Sigmoid colon (tissue), 7 donors: ENCODE data around the gene MERTK. TPM values are rescaled to one million over a fixed set of nuclear protein-coding genes. Genes with fewer than 3 reads are reported as not detected.

Source experiments
- DNase-seq: peaks from one replicate; pipeline ENCODE4 v3.0.0-alpha.2; 2019
- H3K27ac ChIP-seq, 4 donors: fragments of 200-600 bp; sonication (generic); one replicate each; pipeline ENCODE4 v1.5.1; 2016 to 2019; ENCODE audit warnings: mild to moderate bottlenecking in 1 of 4
- H3K27me3 ChIP-seq, 3 donors: fragments of 200-600 bp; sonication (generic); one replicate each; pipeline ENCODE4 v1.5.1; 2019; ENCODE audit warnings: mild to moderate bottlenecking in 1 of 3
- H3K36me3 ChIP-seq, 4 donors: fragments of 200-600 bp; sonication (generic); one replicate each; pipeline ENCODE4 v1.5.1; 2016 to 2019
- H3K4me1 ChIP-seq, 4 donors: fragments of 200-600 bp; sonication (generic); one replicate each; pipeline ENCODE4 v1.5.1; 2017 to 2019
- H3K4me3 ChIP-seq, 4 donors: fragments of 200-600 bp; sonication (generic); one replicate each; pipeline ENCODE4 v1.5.1; 2017 to 2019; ENCODE audit warnings: mild to moderate bottlenecking in 2 of 4, moderate library complexity in 1 of 4
- H3K9me3 ChIP-seq, 4 donors: fragments of 200-600 bp in 3 of 4; sonication (generic) in 3 of 4; one replicate each; pipeline versions ENCODE4 v1.5.1 to v1.6.1; 2013 to 2019
- CTCF ChIP-seq, 4 experiments: fragments of 450-650 bp in 3 of 4; fragments of 200-600 bp in 1 of 4; IDR thresholded peaks; one replicate each; pipeline ENCODE4 v1.5.1; 2016 to 2019; ENCODE audit warnings: antibody characterized with exemption in 4 of 4, mild to moderate bottlenecking in 3 of 4, moderate library complexity in 2 of 4
- EP300 ChIP-seq, 4 donors: sonication (generic); formaldehyde crosslinking; IDR thresholded peaks; one replicate each; pipeline ENCODE4 v1.6.1; 2017; ENCODE audit warnings: antibody characterized with exemption in 4 of 4
- POLR2A ChIP-seq, 2 donors: fragments of 450-650 bp; IDR thresholded peaks; one replicate each; pipeline ENCODE4 v1.6.1; 2016; ENCODE audit warnings: antibody characterized with exemption in 2 of 2, mild to moderate bottlenecking in 2 of 2, moderate library complexity in 2 of 2
- POLR2AphosphoS5 ChIP-seq, 4 donors: sonication (generic); formaldehyde crosslinking; IDR thresholded peaks; one replicate each; pipeline ENCODE4 v1.6.1; 2017; ENCODE audit warnings: antibody characterized with exemption in 4 of 4
- WGBS, 2 donors: extraction: QIAGEN DNeasy Blood & Tissue Kit; methylation state at CpG; one replicate each; pipeline ENCODE4 v1.1.7; 2013; 5-methylcytosine and 5-hydroxymethylcytosine counted together
- intact Hi-C: fragments of 100-400 bp; cut with DNase I; formaldehyde crosslinking; loops from one replicate; pipeline ENCODE4 v1.15.1; 2023
- polyA plus RNA-seq, 3 donors: library from polyadenylated mRNA; stranded (reverse); fragments of 200-250 nt; gene quantifications; one replicate each; pipeline ENCODE4 v1.2.3, GENCODE V29; 2013
- small RNA-seq, 3 donors: library from RNA; depleted of rRNA; stranded (forward); fragments of <200 nt; gene quantifications; one replicate each; pipeline ENCODE3, GENCODE V24; 2016
- total RNA-seq, 4 donors: library from RNA; depleted of rRNA; stranded (reverse); fragments of >200 nt; gene quantifications; one replicate each; pipeline ENCODE4 v1.1.0, GENCODE V29; 2016
- donor health status: healthy with polysubstance abuse.
- donor health status: Bipolar disorder and iron deficiency.
- donor health status: healthy.

Gene MERTK
- total and polyA plus RNA-seq, 7 donors = 2.4 to 31.6 (median 14.4) TPM

- peaks cover 0 to 46% (median 7%) of the 10 kb centered on the region in 4 donors for H3K36me3 ChIP-seq
- no peak for DNase-seq
- no peaks in the 10 kb centered on the region for H3K27me3 ChIP-seq
- 90 to 96% methylated on average over 1 of the region's 1 CpG for WGBS, 2 donors
- TF ChIP-seq POLR2AphosphoS5 (IDR thresholded peaks at IDR 0.05) = no peak
- TF ChIP-seq POLR2A (IDR thresholded peaks at IDR 0.05) = no peak
- no peak for TF ChIP-seq EP300 (IDR thresholded peaks at IDR 0.05)
- no peak for TF ChIP-seq CTCF (IDR thresholded peaks at IDR 0.05)
- H3K27ac ChIP-seq = no peak overlapping the region
- no peaks in the 10 kb centered on the region for H3K4me1 ChIP-seq
- H3K9me3 ChIP-seq = no peaks in the 10 kb centered on the region
- intact Hi-C loops = no loop called here
- H3K4me3 ChIP-seq = no peak overlapping the region
These were observed 176.1 kb downstream of the MERTK start for GRCh38 chr2:112074506-112074905.

- TF ChIP-seq POLR2AphosphoS5 (IDR thresholded peaks at IDR 0.05) (no peak), POLR2A (IDR thresholded peaks at IDR 0.05) (no peak), CTCF (IDR thresholded peaks at IDR 0.05) (no peak), EP300 (IDR thresholded peaks at IDR 0.05) (no peak)
- Histone ChIP-seq H3K36me3 (peaks cover 0 to 34% (median 7%) of the 10 kb centered on the region in 4 donors), H3K27ac (no peak overlapping the region), H3K4me3 (no peak overlapping the region), H3K4me1 (no peaks in the 10 kb centered on the region), H3K9me3 (no peaks in the 10 kb centered on the region), H3K27me3 (no peaks in the 10 kb centered on the region)
- no peak for DNase-seq
- intact Hi-C loops = no loop called here
- WGBS, 2 donors = 53 to 68% methylated on average over 8 of the region's 8 CpGs
These were observed 177.3 kb downstream of the MERTK start for GRCh38 chr2:112075490-112076260.

GRCh38 chr2:112077814-112078213 lies 179.4 kb downstream of the MERTK start:
- intact Hi-C loops = no loop called here
- H3K27ac ChIP-seq = no peak overlapping the region
- no peaks in the 10 kb centered on the region for H3K4me1 ChIP-seq
- peaks cover 0 to 39% (median 12%) of the 10 kb centered on the region in 4 donors for H3K36me3 ChIP-seq
- no peak overlapping the region for H3K4me3 ChIP-seq
- no peak for DNase-seq
- TF ChIP-seq EP300 (IDR thresholded peaks at IDR 0.05) (no peak), POLR2AphosphoS5 (IDR thresholded peaks at IDR 0.05) (no peak), CTCF (IDR thresholded peaks at IDR 0.05) (no peak), POLR2A (IDR thresholded peaks at IDR 0.05) (no peak)
- H3K27me3 ChIP-seq = no peaks in the 10 kb centered on the region
- H3K9me3 ChIP-seq = no peaks in the 10 kb centered on the region
- WGBS, 2 donors = 81 to 95% methylated on average over 1 of the region's 1 CpG

Small RNAs within 50 kb of the gene (small RNA-seq; reads per million reads assigned to genes)
- 0 reads per million in 3 donors for gene RN7SL297P

Other genes starting within 250 kb of the MERTK start
- 10 to 100 TPM; 23.4 to 42.4 (median 41.4) TPM for gene ANAPC1, start 14.4 kb upstream of the MERTK start, total RNA-seq
- gene ANAPC1, start 14.4 kb upstream of the MERTK start, polyA plus RNA-seq = 10 to 100 TPM in 1 of 3 donors, 1 to 10 TPM in 2; 6.5 to 14.2 (median 8.4) TPM
- gene TMEM87B, start 156.7 kb downstream of the MERTK start, total RNA-seq = 10 to 100 TPM; 16.7 to 36.7 (median 20.5) TPM
- 10 to 100 TPM; 10.2 to 26.2 (median 12.0) TPM for gene TMEM87B, start 156.7 kb downstream of the MERTK start, polyA plus RNA-seq
- gene FBLN7, start 239.8 kb downstream of the MERTK start, total RNA-seq = 1 to 10 TPM in 2 of 4 donors, under 1 TPM in 2; 0.95 to 1.7 (median 1.0) TPM
- gene FBLN7, start 239.8 kb downstream of the MERTK start, polyA plus RNA-seq = 1 to 10 TPM in 1 of 3 donors, not detected in 2; 3.3 TPM